Osteoblast (primary cell): ENCODE results near the gene KRT1. TPM values are rescaled to one million over a fixed set of nuclear protein-coding genes. Genes with fewer than 3 reads are reported as not detected.

Experiments
- DNase-seq: peaks from one replicate; pipeline ENCODE4 v3.0.0; 2011; ENCODE audit warnings: low spot score, mixed read lengths; ENCODE audit not compliant: insufficient read length; ENCODE audit errors: missing footprints
- H2AFZ ChIP-seq: 2 replicates; pipeline ENCODE4 v1.6.0; 2011; ENCODE audit warnings: mild to moderate bottlenecking, low read length
- H3K27ac ChIP-seq: 2 replicates; pipeline ENCODE4 v1.5.1; 2011; ENCODE audit warnings: mild to moderate bottlenecking, low read depth, low read length, moderate library complexity
- H3K27me3 ChIP-seq: 2 replicates; pipeline ENCODE4 v1.6.0; 2012; ENCODE audit warnings: mild to moderate bottlenecking, control low read depth, inconsistent platforms, low read length, moderate library complexity; ENCODE audit not compliant: insufficient read depth
- H3K36me3 ChIP-seq: 2 replicates; pipeline ENCODE4 v1.5.1; 2011; ENCODE audit warnings: mild to moderate bottlenecking, low read length, control low read depth, moderate library complexity; ENCODE audit not compliant: insufficient read depth
- H3K4me1 ChIP-seq: 2 replicates; pipeline ENCODE4 v1.5.1; 2011; ENCODE audit warnings: mild to moderate bottlenecking, low read length, control low read depth, moderate library complexity; ENCODE audit not compliant: insufficient read depth
- H3K4me2 ChIP-seq: 2 replicates; pipeline ENCODE4 v1.6.0; 2011; ENCODE audit warnings: mild to moderate bottlenecking, low read length; ENCODE audit not compliant: insufficient read depth
- H3K4me3 ChIP-seq: fragments of 200-600 bp; sonication (generic); 3 replicates; pipeline ENCODE4 v1.5.1; 2012; ENCODE audit warnings: mild to moderate bottlenecking, low read length, inconsistent platforms; ENCODE audit not compliant: insufficient read depth
- H3K79me2 ChIP-seq: 2 replicates; pipeline ENCODE4 v1.6.0; 2012; ENCODE audit warnings: mild to moderate bottlenecking, low read length, control low read depth, inconsistent platforms; ENCODE audit not compliant: insufficient read depth
- H3K9me3 ChIP-seq: 2 replicates; pipeline ENCODE4 v1.5.1; 2011; ENCODE audit warnings: low read depth, low read length, control low read depth
- H4K20me1 ChIP-seq: 2 replicates; pipeline ENCODE4 v1.6.0; 2012; ENCODE audit warnings: mild to moderate bottlenecking, low read length, control low read depth; ENCODE audit not compliant: insufficient read depth
- CTCF ChIP-seq: IDR thresholded peaks from 2 replicates; pipeline ENCODE4 v1.5.1; 2011; ENCODE audit warnings: mild to moderate bottlenecking, low read depth, low read length, moderate library complexity; ENCODE audit errors: extremely low read depth
- total RNA-seq: library from RNA; depleted of rRNA; stranded (reverse); fragments of >200 nt; gene quantifications from 2 replicates; pipeline ENCODE4 v1.2.3, GENCODE V29; 2012

The KRT1 gene
- total RNA-seq, 1 donor: not detected

GRCh38 chr12:52632656-52633055, 47.6 kb downstream of the KRT1 start:
- Histone ChIP-seq H3K4me2 (no peak overlapping the region), H3K79me2 (no peaks in the 10 kb centered on the region), H3K4me1 (no peaks in the 10 kb centered on the region), H3K36me3 (no peaks in the 10 kb centered on the region), H3K4me3 (no peak overlapping the region), H3K27ac (no peak overlapping the region), H3K27me3 (peaks cover 38% of the 10 kb centered on the region), H3K9me3 (no peaks in the 10 kb centered on the region), H4K20me1 (no peaks in the 10 kb centered on the region), H2AFZ (no peak overlapping the region)
- DNase-seq: no peak
- no peak for TF ChIP-seq CTCF

GRCh38 chr12:52631676-52632459, 48.3 kb downstream of the KRT1 start:
- no peak overlapping the region for H3K27ac ChIP-seq
- H3K9me3 ChIP-seq: no peaks in the 10 kb centered on the region
- no peak for DNase-seq
- H3K4me3 ChIP-seq: no peak overlapping the region
- H3K4me1 ChIP-seq: no peaks in the 10 kb centered on the region
- H3K27me3 ChIP-seq: peaks cover 40% of the 10 kb centered on the region
- H3K79me2 ChIP-seq: no peaks in the 10 kb centered on the region
- H3K4me2 ChIP-seq: no peak overlapping the region
- H4K20me1 ChIP-seq: no peaks in the 10 kb centered on the region
- H2AFZ ChIP-seq: no peak overlapping the region
- no peak for TF ChIP-seq CTCF
- no peaks in the 10 kb centered on the region for H3K36me3 ChIP-seq

GRCh38 chr12:52631264-52631663, 48.9 kb downstream of the KRT1 start:
- no peaks in the 10 kb centered on the region for H4K20me1 ChIP-seq
- no peak overlapping the region for H3K4me2 ChIP-seq
- no peaks in the 10 kb centered on the region for H3K9me3 ChIP-seq
- H3K4me3 ChIP-seq: no peak overlapping the region
- H3K4me1 ChIP-seq: no peaks in the 10 kb centered on the region
- no peaks in the 10 kb centered on the region for H3K36me3 ChIP-seq
- peaks cover 44% of the 10 kb centered on the region for H3K27me3 ChIP-seq
- no peak for TF ChIP-seq CTCF
- no peak overlapping the region for H3K27ac ChIP-seq
- H3K79me2 ChIP-seq: no peaks in the 10 kb centered on the region
- H2AFZ ChIP-seq: no peak overlapping the region
- no peak for DNase-seq

- Histone ChIP-seq H3K4me2 (no peak overlapping the region), H3K4me3 (no peak overlapping the region), H2AFZ (no peak overlapping the region), H4K20me1 (no peaks in the 10 kb centered on the region), H3K79me2 (no peaks in the 10 kb centered on the region), H3K27me3 (peaks cover 47% of the 10 kb centered on the region), H3K36me3 (no peaks in the 10 kb centered on the region), H3K27ac (no peak overlapping the region), H3K4me1 (no peaks in the 10 kb centered on the region), H3K9me3 (no peaks in the 10 kb centered on the region)
- no peak for DNase-seq
- no peak for TF ChIP-seq CTCF
Measured at GRCh38 chr12:52630599-52631200, 49.5 kb downstream of the KRT1 start.
